NB4 (cell line): Measurements from ENCODE around the gene NUP42.

Source experiments
- CTCF ChIP-seq: IDR thresholded peaks from one replicate; pipeline ENCODE4 v1.5.1; 2012; ENCODE audit warnings: low read depth, low read length
- POLR2A ChIP-seq: IDR thresholded peaks from 2 replicates; pipeline ENCODE4 v1.6.1; 2011; ENCODE audit warnings: mild to moderate bottlenecking; ENCODE audit not compliant: insufficient read length; ENCODE audit errors: extremely low read depth

- TF ChIP-seq CTCF, result no peak
- TF ChIP-seq POLR2A, result no peak
Measured at GRCh38 chr7:23133797-23134196, 48.1 kb upstream of the NUP42 start.
